Osteoblast (primary cell): ENCODE measurements around the gene USP10. TPM values are rescaled to one million over a fixed set of nuclear protein-coding genes. Genes with fewer than 3 reads are reported as not detected.
A peak's percentile ranks its signal among the peaks of the same experiment; 100 is the strongest.

Experiments
- DNase-seq: peaks from one replicate; pipeline ENCODE4 v3.0.0; 2011; ENCODE audit warnings: low spot score, mixed read lengths; ENCODE audit not compliant: insufficient read length; ENCODE audit errors: missing footprints
- H2AFZ ChIP-seq: 2 replicates; pipeline ENCODE4 v1.6.0; 2011; ENCODE audit warnings: mild to moderate bottlenecking, low read length
- H3K27ac ChIP-seq: 2 replicates; pipeline ENCODE4 v1.5.1; 2011; ENCODE audit warnings: mild to moderate bottlenecking, low read depth, low read length, moderate library complexity
- H3K27me3 ChIP-seq: 2 replicates; pipeline ENCODE4 v1.6.0; 2012; ENCODE audit warnings: mild to moderate bottlenecking, control low read depth, inconsistent platforms, low read length, moderate library complexity; ENCODE audit not compliant: insufficient read depth
- H3K36me3 ChIP-seq: 2 replicates; pipeline ENCODE4 v1.5.1; 2011; ENCODE audit warnings: mild to moderate bottlenecking, low read length, control low read depth, moderate library complexity; ENCODE audit not compliant: insufficient read depth
- H3K4me1 ChIP-seq: 2 replicates; pipeline ENCODE4 v1.5.1; 2011; ENCODE audit warnings: mild to moderate bottlenecking, low read length, control low read depth, moderate library complexity; ENCODE audit not compliant: insufficient read depth
- H3K4me2 ChIP-seq: 2 replicates; pipeline ENCODE4 v1.6.0; 2011; ENCODE audit warnings: mild to moderate bottlenecking, low read length; ENCODE audit not compliant: insufficient read depth
- H3K4me3 ChIP-seq: fragments of 200-600 bp; sonication (generic); 3 replicates; pipeline ENCODE4 v1.5.1; 2012; ENCODE audit warnings: mild to moderate bottlenecking, low read length, inconsistent platforms; ENCODE audit not compliant: insufficient read depth
- H3K79me2 ChIP-seq: 2 replicates; pipeline ENCODE4 v1.6.0; 2012; ENCODE audit warnings: mild to moderate bottlenecking, low read length, control low read depth, inconsistent platforms; ENCODE audit not compliant: insufficient read depth
- H3K9me3 ChIP-seq: 2 replicates; pipeline ENCODE4 v1.5.1; 2011; ENCODE audit warnings: low read depth, low read length, control low read depth
- H4K20me1 ChIP-seq: 2 replicates; pipeline ENCODE4 v1.6.0; 2012; ENCODE audit warnings: mild to moderate bottlenecking, low read length, control low read depth; ENCODE audit not compliant: insufficient read depth
- CTCF ChIP-seq: IDR thresholded peaks from 2 replicates; pipeline ENCODE4 v1.5.1; 2011; ENCODE audit warnings: mild to moderate bottlenecking, low read depth, low read length, moderate library complexity; ENCODE audit errors: extremely low read depth
- total RNA-seq: library from RNA; depleted of rRNA; stranded (reverse); fragments of >200 nt; gene quantifications from 2 replicates; pipeline ENCODE4 v1.2.3, GENCODE V29; 2012

Gene USP10
- total RNA-seq, 1 donor: 43.1 TPM

- TF ChIP-seq CTCF: no peak
- Histone ChIP-seq H3K27ac (no peak overlapping the region), H2AFZ (no peak overlapping the region)
These were observed 104.5 kb downstream of the USP10 start for GRCh38 chr16:84804326-84804725.

DNA sequence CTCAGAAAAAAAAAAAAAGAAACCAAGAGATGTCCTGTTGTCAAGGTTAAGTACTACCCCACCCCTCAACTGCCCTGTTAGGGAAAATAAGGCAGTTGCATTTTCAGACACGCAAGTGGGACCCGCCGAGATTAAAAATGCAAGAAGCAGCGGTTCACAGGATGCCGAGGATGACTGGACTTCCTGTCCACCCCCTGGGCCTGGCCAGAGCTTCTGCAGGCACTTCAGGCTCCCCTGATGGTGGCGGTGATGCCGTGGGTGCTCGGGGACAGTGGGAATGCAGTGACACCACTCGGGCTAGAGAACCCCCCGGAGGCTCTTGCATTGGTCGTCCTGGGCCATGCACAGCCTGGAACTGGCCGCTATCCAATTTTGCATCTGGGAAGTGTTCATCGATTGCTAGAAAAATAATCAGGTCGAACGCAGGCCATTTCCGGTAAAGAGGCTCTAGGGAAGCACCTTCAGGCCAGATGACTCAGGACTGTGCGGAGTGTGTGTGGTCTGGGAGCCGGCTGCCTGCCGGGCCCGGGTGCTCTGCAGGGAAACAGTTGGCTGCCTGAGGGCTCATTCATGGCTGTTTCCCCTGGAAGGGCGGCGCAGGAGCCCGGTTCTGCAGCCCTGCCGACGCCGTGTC is 106.6 kb downstream of the USP10 start:
- no peaks in the 10 kb centered on the region for H3K79me2 ChIP-seq
- H3K9me3 ChIP-seq: no peaks in the 10 kb centered on the region
- peak overlapping the region; percentile 57 for H3K4me3 ChIP-seq
- no peaks in the 10 kb centered on the region for H3K36me3 ChIP-seq
- H3K27ac ChIP-seq: peak overlapping the region; percentile 74
- H4K20me1 ChIP-seq: no peaks in the 10 kb centered on the region
- H3K4me2 ChIP-seq: peak overlapping the region; percentile 72
- H3K4me1 ChIP-seq: peaks cover 27% of the 10 kb centered on the region
- H2AFZ ChIP-seq: peak overlapping the region; percentile 77
- DNase-seq: peak; percentile 97
- no peak for TF ChIP-seq CTCF
- no peaks in the 10 kb centered on the region for H3K27me3 ChIP-seq

More at GRCh38 chr16:84804326-84804725, 104.5 kb downstream of the USP10 start:
- no peaks in the 10 kb centered on the region for H3K79me2 ChIP-seq
- no peaks in the 10 kb centered on the region for H3K36me3 ChIP-seq
- peaks cover 15% of the 10 kb centered on the region for H3K4me1 ChIP-seq
- no peak overlapping the region for H3K4me2 ChIP-seq
- H3K27me3 ChIP-seq: no peaks in the 10 kb centered on the region
- no peaks in the 10 kb centered on the region for H3K9me3 ChIP-seq
- H4K20me1 ChIP-seq: no peaks in the 10 kb centered on the region
- no peak for DNase-seq
- H3K4me3 ChIP-seq: no peak overlapping the region

DNA sequence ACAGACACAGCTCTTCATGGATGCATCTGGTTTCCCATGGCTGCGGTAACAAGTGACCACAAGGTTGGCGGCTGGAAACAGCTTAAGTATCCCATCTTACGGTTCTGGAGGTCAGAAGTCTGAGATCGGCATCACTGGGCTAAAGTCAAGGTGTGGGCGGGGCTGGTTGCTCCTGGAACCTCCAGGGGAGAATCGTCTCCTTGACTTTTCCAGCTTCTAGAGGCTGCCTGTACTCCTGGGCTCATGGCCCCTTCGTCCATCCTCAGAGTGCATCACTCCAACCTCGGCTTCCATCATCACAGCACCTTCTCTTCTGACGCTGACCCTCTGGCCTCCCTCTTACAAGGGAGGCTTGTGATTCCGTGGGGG is 107.1 kb downstream of the USP10 start:
- peak; percentile 14 for DNase-seq
- peaks cover 28% of the 10 kb centered on the region for H3K4me1 ChIP-seq
- H3K36me3 ChIP-seq: no peaks in the 10 kb centered on the region
- no peaks in the 10 kb centered on the region for H4K20me1 ChIP-seq
- peak overlapping the region; percentile 74 for H3K27ac ChIP-seq
- H3K79me2 ChIP-seq: no peaks in the 10 kb centered on the region
- no peak for TF ChIP-seq CTCF
- H2AFZ ChIP-seq: peak overlapping the region; percentile 77
- peak overlapping the region; percentile 57 for H3K4me3 ChIP-seq
- peak overlapping the region; percentile 72 for H3K4me2 ChIP-seq
- H3K27me3 ChIP-seq: no peaks in the 10 kb centered on the region
- H3K9me3 ChIP-seq: no peaks in the 10 kb centered on the region

- H3K79me2 ChIP-seq: no peaks in the 10 kb centered on the region
- no peak overlapping the region for H3K4me3 ChIP-seq
- H2AFZ ChIP-seq: no peak overlapping the region
- no peak for DNase-seq
- no peaks in the 10 kb centered on the region for H3K27me3 ChIP-seq
- no peak overlapping the region for H3K27ac ChIP-seq
- H3K4me1 ChIP-seq: peaks cover 28% of the 10 kb centered on the region
- no peaks in the 10 kb centered on the region for H3K36me3 ChIP-seq
- H3K9me3 ChIP-seq: no peaks in the 10 kb centered on the region
- H3K4me2 ChIP-seq: no peak overlapping the region
- TF ChIP-seq CTCF: no peak
- H4K20me1 ChIP-seq: no peaks in the 10 kb centered on the region
These were observed 108.0 kb downstream of the USP10 start for GRCh38 chr16:84807776-84808175.
